A549 (cell line): Measurements from ENCODE around the gene UBE2K. TPM values are rescaled to one million over a fixed set of nuclear protein-coding genes. Genes with fewer than 3 reads are reported as not detected.

Experiments
- ATAC-seq, 2 experiments: fragments of 200-7000 bp in 1 of 2; fragments of >200 bp in 1 of 2; cut with Nextera tagmentation in 1 of 2; cut with Tn5 transposase in 1 of 2; 3 replicates each; pipeline versions ENCODE4 v1.8.0 to v1.9.1; 2018 to 2020; ENCODE audit warnings: mild to moderate bottlenecking in 1 of 2, moderate library complexity in 1 of 2
- CTCF ChIA-PET: fragments of 300-600 bp; sonication (Branson Sonifier 250); formaldehyde crosslinking; extraction: SDS; loops from one replicate; lab custom pipeline; 2021; ENCODE audit warnings: antibody characterized with exemption, inconsistent platforms; lab: Yijun Ruan, JAX
- POLR2A ChIA-PET: fragments of 350-600 bp; formaldehyde crosslinking; extraction: SDS; loops from one replicate; lab custom pipeline; 2021; ENCODE audit warnings: antibody characterized with exemption, inconsistent platforms; lab: Yijun Ruan, JAX
- DNase-seq, 2 experiments: peaks; one replicate each; pipeline versions ENCODE4 v3.0.0 to v3.0.0-alpha.2; 2011 to 2016; ENCODE audit warnings: low read depth in 1 of 2, low spot score in 1 of 2
- FAIRE-seq: peaks from 2 replicates; lab custom pipeline; 2011; peaks lifted over from hg19 to GRCh38; lab: Jason Lieb, UNC
- H3K27ac ChIP-seq, 2 experiments: fragments of >200 bp; sonication (Bioruptor Twin); formaldehyde crosslinking; 3 replicates each; pipeline ENCODE4 v1.5.1; 2016 to 2017
- H3K4me1 ChIP-seq: fragments of >200 bp; sonication (Bioruptor Twin); formaldehyde crosslinking; 3 replicates; pipeline ENCODE4 v1.6.1; 2016
- H3K4me2 ChIP-seq: fragments of >200 bp; sonication (Bioruptor Twin); formaldehyde crosslinking; 3 replicates; pipeline ENCODE4 v1.6.1; 2016
- H3K4me3 ChIP-seq: fragments of >200 bp; sonication (Bioruptor Twin); formaldehyde crosslinking; 3 replicates; pipeline ENCODE4 v1.5.1; 2016
- H3K9me3 ChIP-seq: fragments of >200 bp; sonication (Bioruptor Twin); formaldehyde crosslinking; 3 replicates; pipeline ENCODE4 v1.6.1; 2016
- BHLHE40 ChIP-seq: IDR thresholded peaks from 2 replicates; pipeline ENCODE4 v1.6.1; 2012; ENCODE audit warnings: low read depth, low read length, inconsistent platforms
- CEBPB ChIP-seq, 2 experiments: fragments of >200 bp in 1 of 2; sonication (Bioruptor Twin) in 1 of 2; formaldehyde crosslinking in 1 of 2; IDR thresholded peaks; 2 replicates each; pipeline ENCODE4 v1.6.1; 2012 to 2016
- CHD2 ChIP-seq: fragments of 150-350 bp; IDR thresholded peaks from 2 replicates; pipeline ENCODE4 v1.6.1; 2014; ENCODE audit warnings: low read length; ENCODE audit not compliant: partially characterized antibody
- E2F6 ChIP-seq: IDR thresholded peaks from 2 replicates; pipeline ENCODE4 v1.6.1; 2012; ENCODE audit warnings: low read depth, borderline replicate concordance
- ELK1 ChIP-seq: fragments of 150-350 bp; IDR thresholded peaks from 2 replicates; pipeline ENCODE4 v1.6.1; 2014; ENCODE audit warnings: low read depth, mild to moderate bottlenecking, low read length
- FOXS1 ChIP-seq: fragments of 250-450 bp; sonication (Bioruptor Pico); IDR thresholded peaks from 2 replicates; pipeline ENCODE4 v1.5.0; 2020; ENCODE audit warnings: mild to moderate bottlenecking, moderate library complexity
- GATA3 ChIP-seq: IDR thresholded peaks from 2 replicates; pipeline ENCODE4 v1.6.1; 2012; ENCODE audit warnings: borderline replicate concordance
- HMGXB4 ChIP-seq: fragments of 250-450 bp; sonication (Bioruptor Pico); IDR thresholded peaks from 2 replicates; pipeline ENCODE4 v1.5.0; 2021; ENCODE audit warnings: mild to moderate bottlenecking, moderate library complexity, borderline replicate concordance
- JUNB ChIP-seq: fragments of >200 bp; sonication (Bioruptor Twin); formaldehyde crosslinking; IDR thresholded peaks from 2 replicates; pipeline ENCODE4 v1.6.1; 2016
- MAZ ChIP-seq: fragments of 150-350 bp; IDR thresholded peaks from 2 replicates; pipeline ENCODE4 v1.6.1; 2014; ENCODE audit warnings: antibody characterized with exemption, low read depth, low read length, borderline replicate concordance
- MYC ChIP-seq: IDR thresholded peaks from 2 replicates; pipeline ENCODE4 v1.6.1; 2012; ENCODE audit warnings: mild to moderate bottlenecking, inconsistent platforms, low read length, improper control_type of control experiment, borderline replicate concordance
- NR3C1 ChIP-seq: fragments of >200 bp; sonication (Bioruptor Twin); formaldehyde crosslinking; IDR thresholded peaks from 3 replicates; pipeline ENCODE4 v1.6.1; 2017
- PBX3 ChIP-seq: IDR thresholded peaks from 2 replicates; pipeline ENCODE4 v1.6.1; 2012
- POLR2A ChIP-seq: IDR thresholded peaks from 2 replicates; pipeline ENCODE4 v1.6.1; 2012; ENCODE audit warnings: mild to moderate bottlenecking, low read length
- RARB ChIP-seq: fragments of 250-450 bp; sonication (Bioruptor Pico); IDR thresholded peaks from 2 replicates; pipeline ENCODE4 v1.8.0; 2021; ENCODE audit warnings: mild to moderate bottlenecking, moderate library complexity
- REST ChIP-seq: fragments of 200-600 bp; sonication (generic); IDR thresholded peaks from 2 replicates; pipeline ENCODE4 v1.6.1; 2016; ENCODE audit warnings: antibody characterized with exemption, mild to moderate bottlenecking, moderate library complexity
- SREBF2 ChIP-seq: fragments of 450-650 bp; IDR thresholded peaks from 2 replicates; pipeline ENCODE4 v1.6.1; 2014; ENCODE audit warnings: mild to moderate bottlenecking, moderate library complexity
- WGBS: methylation state at CpG from one replicate; pipeline ENCODE4 v1.1.6; 2017; ENCODE audit errors: missing lambda C conversion rate; 5-methylcytosine and 5-hydroxymethylcytosine counted together
- polyA plus RNA-seq, 4 experiments: library from polyadenylated mRNA; depleted of rRNA in 3 of 4; stranded (reverse); fragments of >200 nt; fragmentation: RNase III in 1 of 4; extraction: RNeasy Plus Mini Kit Qiagen cat#74134 plus additional on column Dnase treatment in 1 of 4; gene quantifications; 2 replicates in 3 of 4; 3 replicates in 1 of 4; pipeline ENCODE4 v1.2.3, GENCODE V29; 2011 to 2017

UBE2K gene
- polyA plus RNA-seq, 2 of the 4 experiments (the other 2 are of a cell fraction), result 103 to 130 TPM

GRCh38 chr4:39818646-39819045 lies 120.7 kb downstream of the UBE2K start (continued):
- no peak for TF ChIP-seq REST

- WGBS, result 87% methylated on average over 5 of the region's 5 CpGs
- CTCF ChIA-PET, result no interaction called here
These were observed 122.2 kb downstream of the UBE2K start for GRCh38 chr4:39820186-39820585.

More at GRCh38 chr4:39820186-39820585, 122.2 kb downstream of the UBE2K start:
- no peak overlapping the region for H3K4me3 ChIP-seq
- no peak for FAIRE-seq
- DNase-seq, result no peak
- ATAC-seq, result no peak
- H3K27ac ChIP-seq, result no peak overlapping the region
- TF ChIP-seq FOXS1 (CRISPR knock-in tag) (no peak), RARB (no peak), PBX3 (no peak), NR3C1 (no peak), CHD2 (no peak), POLR2A (no peak), MYC (no peak), E2F6 (no peak), CEBPB (IDR thresholded peaks at IDR 0.05) (no peak), BHLHE40 (no peak), JUNB (no peak), ELK1 (no peak), MAZ (no peak), GATA3 (no peak), HMGXB4 (CRISPR knock-in tag) (no peak), SREBF2 (no peak)
- no peaks in the 10 kb centered on the region for H3K9me3 ChIP-seq
- no peak overlapping the region for H3K4me2 ChIP-seq
- peaks cover 46% of the 10 kb centered on the region for H3K4me1 ChIP-seq
- POLR2A ChIA-PET, result no interaction called here
